ENCODE results near the gene KIF11.

The KIF11 gene

DNA sequence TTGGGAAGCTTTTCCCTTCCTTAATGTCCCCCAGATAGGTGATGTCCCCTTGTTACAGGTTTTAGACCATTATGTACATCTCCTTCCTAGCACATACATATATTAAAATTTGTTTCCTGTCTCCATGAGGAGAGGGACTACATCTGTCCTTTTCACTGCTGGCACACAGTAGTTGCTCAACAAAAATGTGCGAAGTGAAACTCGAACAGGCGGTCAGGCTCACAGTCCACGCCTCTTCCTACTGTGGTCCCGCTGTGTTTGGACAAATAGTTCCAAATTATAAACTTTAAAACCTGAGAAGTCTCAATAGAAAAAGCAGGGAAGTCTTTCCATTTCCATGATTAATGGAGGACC lies 95.6 kb downstream of the KIF11 start:
- DNase-seq: no peak

DNA sequence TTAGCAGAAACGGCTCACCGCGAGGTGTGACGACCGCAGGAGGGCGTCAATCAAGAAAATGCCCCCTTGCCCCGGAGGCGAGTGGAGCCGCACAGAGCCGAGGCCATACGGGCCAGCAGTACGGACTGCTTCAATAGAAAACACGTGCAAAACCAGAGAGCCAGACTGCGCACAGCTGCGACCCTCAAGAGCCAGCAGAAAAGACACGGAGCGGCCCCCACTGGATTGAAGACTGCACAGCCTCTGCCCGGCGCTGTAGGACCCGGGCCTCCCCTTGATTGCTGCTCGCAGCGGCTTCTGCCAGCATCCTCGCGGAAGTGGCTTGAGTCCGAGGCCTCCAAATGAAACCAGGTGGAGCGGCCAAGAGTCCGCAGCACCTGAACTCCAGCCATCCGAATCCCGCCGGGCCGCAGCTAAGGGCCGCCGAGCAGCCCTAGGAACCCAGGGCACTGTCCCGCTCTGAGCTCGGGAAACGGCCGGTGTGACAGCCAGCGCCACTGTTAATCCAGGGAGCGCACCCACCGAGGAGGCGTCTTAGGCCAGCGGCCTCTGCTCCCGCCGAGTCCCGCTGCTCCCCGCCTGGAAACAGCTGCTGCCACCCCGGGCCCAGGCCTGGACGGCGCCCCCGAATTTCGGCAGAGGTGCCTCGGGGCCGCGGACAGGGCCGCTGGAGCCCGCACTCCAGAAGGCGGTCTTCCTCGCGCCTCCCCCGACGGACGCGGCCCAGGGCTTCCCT lies 96.2 kb downstream of the KIF11 start:
- peak; percentile 72 for DNase-seq

DNA sequence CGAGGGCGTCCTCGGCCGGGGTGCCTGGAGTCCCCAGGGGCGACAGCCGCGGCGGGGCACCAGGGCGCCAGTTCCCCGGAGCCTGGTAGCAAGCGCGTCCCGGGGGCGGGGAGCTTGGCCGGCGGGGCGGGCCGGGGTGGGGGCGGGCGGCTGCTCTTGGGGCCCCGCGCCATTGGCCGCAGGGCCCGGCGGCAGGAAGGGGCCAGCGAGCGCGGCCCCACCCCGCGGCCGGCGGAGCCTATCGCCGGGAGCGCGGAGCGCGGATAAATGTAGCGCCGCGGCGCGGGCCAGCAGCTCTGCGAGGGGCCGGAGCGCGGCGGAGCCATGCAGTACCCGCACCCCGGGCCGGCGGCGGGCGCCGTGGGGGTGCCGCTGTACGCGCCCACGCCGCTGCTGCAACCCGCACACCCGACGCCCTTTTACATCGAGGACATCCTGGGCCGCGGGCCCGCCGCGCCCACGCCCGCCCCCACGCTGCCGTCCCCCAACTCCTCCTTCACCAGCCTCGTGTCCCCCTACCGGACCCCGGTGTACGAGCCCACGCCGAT lies 96.8 kb downstream of the KIF11 start, which contains the start of gene HHEX:
Gene HHEX (plus strand): TSS at position 293 of the 548 bp plus-strand sequence. CDS start 32 bp downstream, at position 325.
- DNase-seq: no peak

DNA sequence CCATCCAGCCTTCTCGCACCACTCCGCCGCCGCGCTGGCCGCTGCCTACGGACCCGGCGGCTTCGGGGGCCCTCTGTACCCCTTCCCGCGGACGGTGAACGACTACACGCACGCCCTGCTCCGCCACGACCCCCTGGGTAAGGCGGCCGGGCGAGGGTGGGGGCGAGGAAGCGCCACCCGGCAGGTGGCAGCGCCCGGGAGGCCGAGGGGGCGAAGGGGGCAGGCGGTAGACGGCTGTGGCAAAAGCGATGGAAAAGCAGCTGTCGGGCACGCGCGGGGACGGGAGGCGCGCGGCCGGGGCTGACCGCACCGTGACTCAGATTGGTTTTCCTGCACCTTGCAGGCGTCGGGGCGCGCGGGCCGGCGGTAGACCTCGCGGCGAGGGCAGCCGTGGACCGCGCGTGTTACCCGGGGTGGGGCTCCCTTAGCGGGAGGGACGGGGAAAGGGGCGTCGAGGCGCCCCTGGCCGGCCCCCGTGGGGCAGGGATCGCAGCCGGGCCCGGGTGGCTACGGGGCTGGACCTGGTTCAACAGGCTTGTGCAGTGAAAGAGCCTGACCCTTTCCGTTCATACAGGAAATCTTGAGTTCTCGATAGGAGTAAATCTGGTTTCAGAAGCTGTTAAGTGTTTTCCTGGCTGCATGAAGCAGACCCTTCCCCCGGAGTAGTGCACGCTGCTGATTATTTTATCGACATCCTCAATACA lies 97.4 kb downstream of the KIF11 start:
- peak; percentile 84 for DNase-seq

DNA sequence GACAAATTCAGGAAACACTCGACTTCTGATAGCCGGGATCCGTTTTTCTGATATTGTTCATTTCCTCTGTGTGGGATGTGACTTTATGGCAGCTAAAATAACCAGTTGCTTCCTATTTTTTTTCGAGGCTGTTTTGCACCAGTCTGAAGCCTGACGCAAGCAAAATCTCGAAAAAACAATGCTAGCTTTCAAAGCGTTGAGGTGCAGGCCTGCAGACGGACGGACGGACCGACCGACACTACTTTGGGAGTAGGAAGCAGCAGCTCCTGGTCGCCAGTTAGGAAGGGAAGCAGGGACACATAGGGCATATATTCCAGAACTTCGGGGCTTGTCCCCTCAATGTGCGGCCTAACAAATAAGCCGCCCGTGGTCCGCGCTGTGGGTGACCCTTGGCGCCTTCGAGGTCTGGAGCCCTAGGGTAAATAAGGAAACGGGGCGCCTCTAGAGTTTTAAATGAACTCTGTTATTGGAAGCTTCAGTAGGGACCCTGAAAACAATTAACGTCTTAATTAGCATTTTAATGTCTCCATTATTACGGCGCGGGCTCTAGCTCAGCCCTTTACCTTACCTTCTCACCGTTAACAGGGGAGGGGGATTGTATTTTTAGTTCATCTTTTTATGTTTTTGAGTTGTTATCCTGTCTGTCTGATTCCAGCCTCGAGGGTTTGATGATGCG lies 98.1 kb downstream of the KIF11 start:
- no peak for DNase-seq

DNA sequence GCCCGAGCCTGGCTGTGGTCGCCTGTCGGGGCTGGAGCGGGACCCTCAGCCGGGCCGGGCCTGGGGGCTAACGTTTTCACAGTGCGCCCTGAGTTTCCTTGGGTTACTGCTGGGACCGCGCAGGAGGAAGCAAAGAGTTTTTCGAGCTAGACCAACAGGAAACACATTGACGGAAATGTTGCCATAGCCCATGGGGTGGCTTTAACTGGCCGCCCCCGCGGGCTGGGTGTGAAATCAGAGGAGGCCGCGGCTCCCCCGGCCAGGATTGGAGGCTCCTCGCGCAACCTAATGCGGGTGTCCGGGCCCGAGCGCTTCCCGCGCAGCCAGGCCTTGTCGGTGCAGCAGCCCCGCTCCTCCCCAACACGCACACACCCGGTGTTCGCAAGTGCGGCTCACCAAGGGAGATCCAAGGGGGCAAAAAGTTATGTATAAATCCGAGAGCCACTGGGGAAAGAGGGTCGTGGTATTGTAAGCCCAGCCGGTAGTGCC lies 98.7 kb downstream of the KIF11 start:
- DNase-seq: peak; percentile 66

DNA sequence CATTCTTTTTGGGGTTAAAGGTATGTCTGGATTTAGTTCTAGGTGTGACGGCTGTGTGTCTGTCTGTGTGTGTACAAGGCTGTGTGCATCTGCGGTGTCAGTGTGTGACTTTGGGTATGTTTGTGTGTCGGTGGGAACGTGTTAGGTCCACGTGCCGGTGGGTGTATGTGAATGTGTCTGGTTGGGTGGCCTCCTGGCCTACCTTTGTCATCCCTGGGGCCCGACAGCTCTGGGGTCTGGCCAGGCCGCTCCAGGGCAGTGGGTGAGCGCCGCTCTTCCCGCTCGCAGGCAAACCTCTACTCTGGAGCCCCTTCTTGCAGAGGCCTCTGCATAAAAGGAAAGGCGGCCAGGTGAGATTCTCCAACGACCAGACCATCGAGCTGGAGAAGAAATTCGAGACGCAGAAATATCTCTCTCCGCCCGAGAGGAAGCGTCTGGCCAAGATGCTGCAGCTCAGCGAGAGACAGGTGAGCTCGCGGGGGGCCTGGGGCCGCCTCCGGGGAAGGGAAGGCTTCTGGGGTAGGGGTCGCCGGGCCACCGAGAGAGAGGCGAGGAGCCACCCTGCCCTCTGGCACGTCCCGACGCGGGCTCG lies 99.2 kb downstream of the KIF11 start:
- DNase-seq: no peak

DNA sequence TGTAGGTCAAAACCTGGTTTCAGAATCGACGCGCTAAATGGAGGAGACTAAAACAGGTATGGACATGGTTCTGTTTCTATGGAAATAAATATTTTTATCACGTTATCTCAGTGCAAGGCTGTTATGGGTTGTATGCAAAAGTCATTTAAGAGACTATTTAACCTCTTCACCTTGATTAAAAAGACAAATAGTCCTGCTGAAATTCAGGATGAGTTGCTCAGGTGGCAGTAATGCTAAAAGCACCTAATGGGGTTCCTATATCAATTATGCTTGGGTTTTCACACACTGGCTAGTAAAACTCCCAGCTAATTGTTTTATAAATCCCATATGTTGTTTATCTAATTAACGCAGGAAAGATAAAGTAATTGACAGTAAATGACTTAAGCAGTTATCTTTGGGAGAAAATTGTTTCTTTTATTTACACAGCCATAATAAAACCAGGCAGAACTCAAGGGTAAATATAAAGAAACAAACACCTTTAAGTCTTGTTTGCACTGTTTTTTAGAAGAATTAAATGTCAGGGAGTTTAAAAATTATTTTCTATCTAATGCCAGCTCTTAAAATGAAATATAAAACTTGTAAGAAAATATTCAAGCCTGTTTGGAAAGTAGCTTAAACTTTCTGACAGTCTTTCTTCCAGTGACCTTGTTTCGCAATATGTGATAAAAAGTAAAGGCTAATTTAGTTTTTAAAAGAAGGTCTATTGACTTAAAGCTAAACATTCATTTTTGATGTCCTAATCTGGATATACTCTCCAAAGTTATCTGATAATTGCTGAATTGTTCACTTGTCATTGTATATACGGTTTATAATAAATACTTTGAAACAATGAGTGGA lies 100.0 kb downstream of the KIF11 start:
- no peak for DNase-seq

DNA sequence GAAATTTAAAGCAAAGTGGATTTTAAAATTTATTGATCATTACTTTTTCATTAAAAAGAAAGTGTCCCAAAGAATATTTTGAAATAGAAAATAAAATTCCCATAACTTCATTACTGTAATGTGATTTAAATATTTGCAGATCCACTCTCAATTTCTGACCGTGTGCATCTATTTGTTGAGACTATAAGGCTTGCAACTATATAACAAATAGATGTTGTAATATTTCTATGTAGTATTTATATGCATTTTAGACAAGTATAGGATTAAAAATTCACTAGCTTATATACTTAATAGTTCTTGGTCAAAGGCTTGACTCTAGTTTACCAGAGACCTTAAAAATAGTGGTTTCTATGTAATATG lies 100.6 kb downstream of the KIF11 start:
- DNase-seq: no peak

DNA sequence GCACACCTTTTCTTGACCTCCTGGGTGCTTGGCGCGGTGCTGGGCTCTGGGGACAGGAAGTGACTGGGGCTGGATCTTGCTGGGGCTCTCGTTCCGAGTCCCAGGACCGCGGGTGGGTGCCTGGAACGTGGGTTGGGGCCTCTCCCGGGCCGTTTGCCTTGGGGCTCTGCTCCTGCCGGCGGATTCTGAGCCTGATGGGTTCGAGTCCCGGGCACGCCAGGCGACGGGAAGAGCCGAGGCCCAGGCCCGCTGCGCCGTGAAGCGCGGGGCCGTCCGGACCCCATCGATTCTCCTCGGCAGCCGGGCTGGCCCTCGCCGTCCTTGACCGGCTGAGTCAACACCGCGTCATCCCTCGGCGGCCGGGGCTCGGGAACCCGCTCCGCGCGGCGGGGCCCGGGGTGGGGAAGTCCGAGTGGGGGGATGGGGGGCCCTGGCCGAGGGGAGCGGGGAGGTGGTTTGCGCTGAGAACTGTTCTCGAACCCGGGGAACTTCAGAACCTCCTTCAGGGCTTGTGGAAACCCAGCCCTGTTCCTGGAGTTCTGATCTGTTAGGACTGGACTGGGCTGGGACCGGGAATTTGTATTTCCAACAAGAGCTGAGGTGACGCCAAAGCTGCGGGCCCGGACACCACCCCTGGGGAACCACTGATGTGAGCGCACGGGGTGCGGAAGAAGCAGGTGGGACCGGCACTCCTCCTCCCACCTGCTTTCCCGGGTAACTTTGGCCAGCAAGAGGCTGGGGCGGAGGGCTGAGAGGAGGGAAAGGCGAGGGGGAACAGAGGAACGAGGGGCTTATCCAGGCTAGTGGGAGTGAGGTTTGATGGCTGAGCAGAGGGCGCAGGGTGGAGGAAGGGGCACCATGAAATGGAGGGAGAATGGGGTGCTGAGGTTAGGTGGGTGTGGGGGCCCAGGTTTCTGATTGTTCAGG lies 103.0 kb downstream of the KIF11 start:
- no peak for DNase-seq

DNA sequence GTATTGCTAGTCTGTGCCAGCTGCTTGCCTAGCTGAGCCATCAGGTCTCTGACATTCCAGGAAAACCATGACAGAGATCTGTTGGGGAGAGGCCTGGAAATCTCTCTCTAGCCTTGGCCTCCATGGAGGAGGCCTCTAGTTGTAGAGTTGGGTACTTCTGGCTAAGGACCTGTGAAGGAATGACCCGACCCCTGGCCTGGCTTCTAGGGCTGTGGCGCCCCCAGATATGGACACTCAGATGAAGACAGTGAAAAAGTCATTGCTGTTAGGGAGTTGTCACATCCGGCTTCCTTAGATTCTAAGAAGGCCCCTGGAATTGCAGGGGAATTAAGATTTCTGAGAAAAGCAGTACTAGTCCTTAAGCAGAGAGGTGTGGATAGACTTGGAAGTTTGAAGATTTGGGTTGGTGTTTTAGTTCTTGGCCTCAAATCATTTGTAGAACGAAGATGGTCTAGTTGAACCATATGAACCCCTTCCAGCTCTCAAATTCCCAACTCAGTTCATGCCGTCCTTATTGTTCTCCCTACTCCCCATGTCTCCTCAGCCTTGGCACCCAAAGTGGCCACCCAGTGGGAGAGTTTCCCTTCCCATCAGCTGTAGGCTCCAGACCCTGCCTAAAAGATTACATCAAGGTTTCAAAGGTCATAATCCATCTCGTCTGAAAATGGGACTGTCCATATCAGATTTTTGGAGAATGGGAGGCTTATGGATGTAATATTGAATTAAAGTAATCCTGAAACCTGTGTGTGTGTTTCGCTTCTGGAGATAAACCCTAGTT lies 103.9 kb downstream of the KIF11 start:
- DNase-seq: no peak

DNA sequence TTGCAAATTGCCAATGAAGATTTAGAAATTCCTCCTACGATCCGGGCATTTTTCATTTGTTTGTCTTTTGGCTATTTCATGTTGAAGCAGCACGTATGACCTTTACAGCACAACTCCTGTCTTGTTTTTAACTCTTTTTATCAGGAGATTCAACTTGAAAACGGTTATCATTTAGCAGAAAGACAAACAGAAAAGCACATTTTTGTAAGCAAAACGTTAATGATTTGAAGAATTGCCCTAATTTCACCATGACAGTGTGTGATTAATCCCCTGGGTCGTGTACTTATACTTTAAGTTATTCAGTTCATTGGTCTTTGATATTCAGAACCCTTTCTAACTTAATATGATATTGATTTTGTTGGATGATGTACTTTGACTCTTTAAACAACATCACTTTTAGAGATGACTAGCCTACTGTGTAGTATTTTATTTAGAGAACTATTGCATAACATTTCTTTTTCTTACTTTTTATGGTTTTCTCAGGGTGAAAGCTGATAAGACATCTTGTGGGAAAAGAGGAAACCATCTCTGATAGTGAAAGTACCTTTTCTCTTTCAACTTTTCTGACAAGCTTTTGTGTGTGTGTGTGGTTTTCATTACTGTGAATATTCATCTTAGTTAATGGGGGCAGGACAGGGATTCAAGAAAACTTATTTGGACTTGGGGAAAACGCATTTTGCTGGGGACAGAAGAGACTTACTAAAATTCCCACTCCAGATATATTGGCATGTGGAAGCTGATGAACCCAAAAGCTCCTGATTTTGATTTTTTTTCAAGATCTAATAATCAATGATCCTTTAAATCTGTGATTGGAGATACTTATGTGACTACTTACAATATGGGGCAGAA lies 105.0 kb downstream of the KIF11 start:
- DNase-seq: no peak

DNA sequence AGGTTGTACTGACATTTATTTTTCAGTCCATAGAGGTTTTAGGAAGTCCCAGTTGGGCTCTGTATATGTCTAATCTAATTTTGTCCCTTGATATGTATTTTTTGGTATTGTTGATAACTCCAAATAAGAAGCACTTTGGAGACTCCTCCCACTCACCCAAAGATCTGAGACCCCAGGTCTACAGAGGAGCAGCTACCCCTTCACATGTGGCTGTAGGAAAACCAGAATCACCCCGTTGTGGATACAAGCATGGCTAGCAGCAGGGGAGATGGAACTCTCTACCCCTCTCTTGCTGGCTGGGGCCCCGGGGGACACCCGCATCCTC lies 106.2 kb downstream of the KIF11 start:
- no peak for DNase-seq

DNA sequence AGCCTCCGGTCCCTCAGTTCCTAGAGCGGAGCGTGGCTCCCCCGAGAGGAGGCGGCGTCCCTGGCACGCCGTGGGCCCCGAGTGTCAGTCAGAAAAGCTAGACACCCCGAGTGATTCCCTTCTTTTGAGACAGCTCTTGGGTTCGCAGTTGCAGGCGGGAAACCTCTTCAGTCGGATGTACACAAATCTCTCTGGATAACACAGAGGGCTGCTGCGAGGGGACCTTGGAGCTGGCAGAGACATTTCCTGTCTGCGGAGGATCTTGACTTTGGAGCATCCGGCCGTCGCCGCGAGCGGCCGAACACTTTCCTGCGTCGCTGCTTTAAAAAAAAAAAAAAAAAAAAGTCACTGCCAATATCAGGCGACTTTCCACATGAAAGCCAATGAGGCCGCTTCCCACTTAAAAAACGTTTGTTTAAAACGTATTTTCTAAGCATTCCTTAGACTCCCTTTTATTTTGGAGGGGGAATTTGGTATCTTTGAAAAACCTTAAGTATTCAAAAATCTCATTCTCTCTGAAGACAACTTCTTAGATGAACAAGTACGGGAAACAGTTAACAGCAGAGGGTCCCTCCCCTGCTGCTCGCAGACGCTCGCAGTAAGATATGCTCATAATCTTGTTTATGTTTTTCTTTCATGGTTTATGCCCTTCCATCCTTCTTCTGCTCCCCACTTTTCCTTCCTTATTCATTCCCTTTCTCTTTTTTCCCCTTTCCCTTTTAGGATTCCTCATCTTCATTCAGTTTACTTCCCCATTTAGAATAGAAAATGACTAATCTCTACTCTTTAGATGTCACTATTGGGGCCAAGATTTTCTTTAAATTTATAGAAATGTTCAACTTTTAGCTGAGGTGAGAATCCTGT lies 106.8 kb downstream of the KIF11 start:
- peak; percentile 70 for DNase-seq

DNA sequence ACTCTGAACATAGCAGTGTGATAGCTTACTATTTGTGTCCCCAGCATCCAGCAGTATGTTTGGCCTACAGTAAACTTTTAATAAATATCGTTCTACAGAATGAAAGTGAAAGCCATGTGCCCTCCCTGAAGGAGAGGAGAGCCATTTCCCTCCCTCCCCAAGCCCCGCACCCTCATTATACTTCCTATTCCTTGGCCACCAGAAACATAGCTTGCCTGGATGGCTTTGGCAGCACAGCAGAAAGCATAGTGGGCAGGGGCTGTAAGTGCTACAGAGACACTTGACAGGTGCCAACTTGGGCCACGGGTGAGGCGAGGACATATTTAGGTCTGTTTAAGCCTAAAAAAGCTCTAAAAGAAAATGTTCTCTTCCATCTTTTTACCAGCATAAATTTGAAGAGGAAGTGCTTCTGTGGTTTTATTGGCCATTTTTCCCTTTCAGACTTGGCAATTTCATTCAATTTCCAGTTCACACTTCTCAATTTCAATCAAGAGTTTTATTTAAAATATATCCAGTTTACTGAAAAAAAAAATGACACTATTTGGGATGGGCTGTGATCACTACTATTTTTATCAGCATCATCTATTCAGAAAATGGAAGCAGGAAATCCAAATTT lies 109.5 kb downstream of the KIF11 start:
- DNase-seq: no peak
